GM23248 (cell line): ENCODE results near the gene MCRIP2. TPM values are rescaled to one million over a fixed set of nuclear protein-coding genes. Genes with fewer than 3 reads are reported as not detected.

Experiments
- DNase-seq: peaks from one replicate; pipeline ENCODE4 v3.0.0-alpha.2; 2015
- H2AFZ ChIP-seq: fragments of 200-600 bp; sonication (generic); 2 replicates; pipeline ENCODE4 v1.6.1; 2016; ENCODE audit warnings: antibody characterized with exemption
- H3F3A ChIP-seq: fragments of 200-600 bp; sonication (generic); 2 replicates; pipeline ENCODE4 v1.6.1; 2016; ENCODE audit warnings: mild to moderate bottlenecking, antibody characterized with exemption, mixed run types; ENCODE audit not compliant: insufficient read depth
- H3K27ac ChIP-seq: fragments of 200-600 bp; sonication (generic); 2 replicates; pipeline ENCODE4 v1.5.1; 2016; ENCODE audit warnings: mild to moderate bottlenecking
- H3K27me3 ChIP-seq: fragments of 200-600 bp; sonication (generic); replicated peaks from 2 replicates; pipeline ENCODE4 v1.6.1; 2016; ENCODE audit warnings: mild to moderate bottlenecking; ENCODE audit not compliant: insufficient read depth
- H3K36me3 ChIP-seq: fragments of 200-600 bp; sonication (generic); 2 replicates; pipeline ENCODE4 v1.6.1; 2016; ENCODE audit warnings: low read depth, mild to moderate bottlenecking
- H3K4me1 ChIP-seq: fragments of 200-600 bp; sonication (generic); 2 replicates; pipeline ENCODE4 v1.6.1; 2016; ENCODE audit warnings: mild to moderate bottlenecking; ENCODE audit not compliant: insufficient read depth
- H3K4me2 ChIP-seq: fragments of 200-600 bp; sonication (generic); one replicate; pipeline ENCODE4 v1.6.1; 2016; ENCODE audit warnings: mild to moderate bottlenecking; ENCODE audit not compliant: unreplicated experiment
- H3K4me3 ChIP-seq: fragments of 200-600 bp; sonication (generic); 2 replicates; pipeline ENCODE4 v1.5.1; 2016; ENCODE audit warnings: mild to moderate bottlenecking
- H3K79me2 ChIP-seq: fragments of 200-600 bp; sonication (generic); 2 replicates; pipeline ENCODE4 v1.6.1; 2016; ENCODE audit warnings: mild to moderate bottlenecking; ENCODE audit not compliant: insufficient read depth
- H3K9ac ChIP-seq: fragments of 200-600 bp; sonication (generic); 2 replicates; pipeline ENCODE4 v1.6.1; 2016; ENCODE audit warnings: mild to moderate bottlenecking
- H3K9me2 ChIP-seq: fragments of 200-600 bp; sonication (generic); 2 replicates; pipeline ENCODE4 v1.6.1; 2016; ENCODE audit warnings: mixed run types, mild to moderate bottlenecking, moderate library complexity; ENCODE audit not compliant: insufficient read depth
- H3K9me3 ChIP-seq: fragments of 200-600 bp; sonication (generic); one replicate; pipeline ENCODE4 v1.6.1; 2017; ENCODE audit warnings: low read depth
- H4K20me1 ChIP-seq: fragments of 200-600 bp; sonication (generic); 2 replicates; pipeline ENCODE4 v1.6.0; 2016; ENCODE audit not compliant: insufficient read depth
- EZH2 ChIP-seq: fragments of 200-600 bp; sonication (generic); IDR thresholded peaks from 2 replicates; pipeline ENCODE4 v1.6.1; 2018; ENCODE audit warnings: antibody characterized with exemption, mild to moderate bottlenecking; ENCODE audit not compliant: insufficient read depth, poor library complexity, severe bottlenecking
- EZH2phosphoT487 ChIP-seq: fragments of 200-600 bp; sonication (generic); IDR thresholded peaks from 2 replicates; pipeline ENCODE4 v1.6.1; 2018; ENCODE audit warnings: antibody characterized with exemption, moderate library complexity, mild to moderate bottlenecking, low read depth; ENCODE audit not compliant: insufficient read depth
- WGBS, 2 experiments: methylation state at CpG; one replicate each; pipeline ENCODE4 v1.1.6; 2015 to 2017; ENCODE audit warnings: low lambda C conversion rate in 2 of 2, low coverage in 1 of 2; ENCODE audit errors: missing lambda C conversion rate in 2 of 2; 5-methylcytosine and 5-hydroxymethylcytosine counted together
- in situ Hi-C: fragments of 300-500 bp; cut with MboI; formaldehyde crosslinking; loops from 2 replicates; pipeline ENCODE4 v1.15.0; 2020
- polyA plus RNA-seq: library from polyadenylated mRNA; unstranded; fragments of >200 nt; fragmentation: Nextera tagmentation; extraction: Ambion mirVana; gene quantifications from 2 replicates; pipeline ENCODE4 v1.2.1, GENCODE V29; 2016
- total RNA-seq: library from RNA; depleted of rRNA; stranded (reverse); fragments of >200 nt; shearing (Covaris generic); gene quantifications from 2 replicates; pipeline ENCODE4 v1.2.3, GENCODE V29; 2014

MCRIP2 gene
- total and polyA plus RNA-seq, 2 experiments from 2014 or later, result 22.6 to 30.4 TPM

DNA sequence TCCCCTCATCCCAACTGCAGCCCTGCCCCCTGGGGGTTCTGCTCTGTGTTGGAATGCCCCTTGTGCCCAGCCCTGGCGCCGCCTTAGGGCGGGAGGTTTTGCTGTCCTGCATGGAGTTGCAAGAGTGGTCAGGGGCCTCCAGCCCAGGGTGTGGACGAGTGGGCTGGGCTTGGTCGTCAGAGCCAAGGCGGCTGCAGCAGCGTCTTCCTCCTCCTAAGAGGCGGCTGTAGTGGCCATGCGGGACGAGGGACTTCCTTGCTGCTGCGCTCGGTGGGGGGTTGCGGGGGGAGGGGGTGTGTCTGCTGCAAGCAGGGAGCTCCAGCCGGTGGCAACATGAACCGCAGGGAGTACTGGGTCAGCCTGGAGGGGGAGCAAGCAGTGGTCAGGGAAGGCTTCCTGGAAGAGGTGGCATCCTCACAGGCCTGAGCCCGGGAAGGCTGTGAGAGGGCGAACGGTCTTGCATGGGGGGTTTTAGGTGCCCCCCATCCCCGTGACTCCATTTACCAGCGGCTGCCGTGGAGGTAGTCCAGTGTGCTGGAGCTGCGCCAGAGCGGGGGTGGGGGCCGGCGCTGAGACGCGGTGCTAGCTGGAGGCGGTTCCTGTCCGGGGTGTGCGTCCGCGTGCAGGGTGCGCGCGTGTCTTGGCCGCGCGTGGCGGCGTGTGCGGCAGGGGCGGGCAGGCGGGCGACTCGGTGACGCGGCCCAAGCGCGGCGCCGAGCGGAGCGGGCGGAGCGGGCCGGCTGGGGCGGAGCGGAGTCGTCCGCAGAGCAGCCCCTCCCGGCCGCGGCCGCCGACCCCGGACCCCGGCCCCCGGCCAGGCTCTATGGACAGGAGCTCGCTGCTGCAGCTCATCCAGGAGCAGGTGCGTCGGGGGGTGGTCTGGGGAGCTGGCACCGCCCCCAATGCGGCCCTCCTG lies 33.6 kb downstream of the MCRIP2 start, which contains the start of gene RHBDL1:
TSS of gene RHBDL1 (plus strand) at position 704 of the 916 bp plus-strand sequence. CDS start at position 824, 120 bp downstream.
- no peaks in the 10 kb centered on the region for H3K27me3 ChIP-seq
- no peaks in the 10 kb centered on the region for H4K20me1 ChIP-seq
- no peaks in the 10 kb centered on the region for H3K9me2 ChIP-seq
- in situ Hi-C loops, result no loop called here
- 12 to 15% methylated on average over 39 to 50 of the region's 73 CpGs for WGBS, 2 experiments
- TF ChIP-seq EZH2phosphoT487, result no peak
- TF ChIP-seq EZH2, result no peak
- peaks cover 2% of the 10 kb centered on the region for H3K79me2 ChIP-seq
- peak within 1 kb of the TSS; percentile 57; the same call in 1 of the 2 replicates for H3K9ac ChIP-seq
- peak within 1 kb of the TSS; percentile 79 for H3K4me2 ChIP-seq
- H2AFZ ChIP-seq, result no peak within 1 kb of the TSS
- H3K4me1 ChIP-seq, result no peaks in the 10 kb centered on the region
- no peaks in the 10 kb centered on the region for H3K36me3 ChIP-seq
- H3K4me3 ChIP-seq, result peak within 1 kb of the TSS; percentile 68
- no peak within 1 kb of the TSS for H3K27ac ChIP-seq
- H3F3A ChIP-seq, result no peaks in the 10 kb centered on the region
- DNase-seq, result peak; percentile 64
- no peaks in the 10 kb centered on the region for H3K9me3 ChIP-seq

GRCh38 chr16:675884-676564 lies 34.4 kb downstream of the MCRIP2 start:
- WGBS, 2 experiments, result 41 to 43% methylated on average over 20 to 23 of the region's 25 CpGs
- H3K4me3 ChIP-seq, result peak overlapping the region; percentile 68
- in situ Hi-C loops, result no loop called here

DNA sequence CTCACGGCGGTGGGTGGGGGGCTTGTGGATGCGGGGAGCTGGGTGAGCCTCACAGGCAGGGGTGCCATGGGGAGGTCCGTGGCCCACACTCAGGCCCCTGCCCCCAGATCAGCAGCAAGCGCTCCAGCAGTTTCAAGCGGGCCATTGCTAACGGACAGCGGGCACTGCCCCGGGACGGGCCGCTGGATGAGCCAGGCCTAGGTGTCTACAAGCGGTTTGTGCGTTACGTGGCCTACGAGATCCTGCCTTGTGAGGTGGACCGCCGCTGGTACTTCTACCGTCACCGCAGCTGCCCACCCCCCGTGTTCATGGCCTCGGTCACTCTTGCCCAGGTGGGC lies 34.9 kb downstream of the MCRIP2 start:
- WGBS, 2 experiments, result 90 to 91% methylated on average over 20 to 21 of the region's 21 CpGs
- H3K4me3 ChIP-seq, result no peak overlapping the region
- H2AFZ ChIP-seq, result no peak overlapping the region
- H3K79me2 ChIP-seq, result peaks cover 9% of the 10 kb centered on the region
- H3K36me3 ChIP-seq, result no peaks in the 10 kb centered on the region
- H3K9ac ChIP-seq, result no peak overlapping the region
- H3K4me2 ChIP-seq, result no peak overlapping the region
- TF ChIP-seq EZH2 (no peak), EZH2phosphoT487 (no peak)
- H3K4me1 ChIP-seq, result peaks cover 3% of the 10 kb centered on the region
- in situ Hi-C loops, result no loop called here
- H3K9me3 ChIP-seq, result no peaks in the 10 kb centered on the region
- H3F3A ChIP-seq, result 0 out of 2 replicates have a peak, but pooled peaks cover 3% of the 10 kb centered on the region
- no peaks in the 10 kb centered on the region for H3K27me3 ChIP-seq
- H4K20me1 ChIP-seq, result no peaks in the 10 kb centered on the region
- no peak for DNase-seq
- no peak overlapping the region for H3K27ac ChIP-seq
- no peaks in the 10 kb centered on the region for H3K9me2 ChIP-seq

More at GRCh38 chr16:675884-676564, 34.4 kb downstream of the MCRIP2 start:
- Histone ChIP-seq H3K79me2 (peaks cover 4% of the 10 kb centered on the region), H3K27me3 (no peaks in the 10 kb centered on the region), H2AFZ (no peak overlapping the region), H3K36me3 (no peaks in the 10 kb centered on the region), H3K4me1 (no peaks in the 10 kb centered on the region), H3K9ac (0 out of 2 replicates have a peak overlapping the region, but pooled peaks have one; percentile 57), H3K9me3 (no peaks in the 10 kb centered on the region), H3K9me2 (no peaks in the 10 kb centered on the region), H4K20me1 (no peaks in the 10 kb centered on the region), H3K4me2 (peak overlapping the region; percentile 79), H3K27ac (no peak overlapping the region), H3F3A (no peaks in the 10 kb centered on the region)
- DNase-seq, result no peak
- TF ChIP-seq EZH2phosphoT487 (no peak), EZH2 (no peak)

DNA sequence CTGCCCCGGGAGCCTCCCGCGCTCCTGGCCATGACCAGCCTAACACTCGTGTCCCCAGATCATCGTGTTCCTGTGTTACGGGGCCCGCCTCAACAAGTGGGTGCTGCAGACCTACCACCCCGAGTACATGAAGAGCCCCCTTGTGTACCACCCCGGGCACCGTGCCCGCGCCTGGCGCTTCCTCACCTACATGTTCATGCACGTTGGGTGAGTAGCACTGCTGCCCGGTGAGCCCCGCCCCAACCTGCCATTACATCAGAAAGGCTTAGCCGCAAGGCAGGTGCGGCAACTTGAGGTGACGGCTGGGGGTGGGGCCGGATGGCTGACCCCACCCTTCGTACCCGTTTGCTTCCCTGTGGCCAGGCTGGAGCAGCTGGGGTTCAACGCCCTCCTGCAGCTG lies 35.3 kb downstream of the MCRIP2 start:
- no peaks in the 10 kb centered on the region for H3K27me3 ChIP-seq
- H3K4me1 ChIP-seq, result peaks cover 7% of the 10 kb centered on the region
- H3K9me3 ChIP-seq, result no peaks in the 10 kb centered on the region
- H3K4me2 ChIP-seq, result no peak overlapping the region
- no peak overlapping the region for H3K9ac ChIP-seq
- no peak for TF ChIP-seq EZH2phosphoT487
- TF ChIP-seq EZH2, result no peak
- no peaks in the 10 kb centered on the region for H4K20me1 ChIP-seq
- no peaks in the 10 kb centered on the region for H3K9me2 ChIP-seq
- peaks cover 7% of the 10 kb centered on the region; the same call in 1 of the 2 replicates for H3F3A ChIP-seq
- no peak overlapping the region for H3K27ac ChIP-seq
- no peak overlapping the region for H3K4me3 ChIP-seq
- H2AFZ ChIP-seq, result no peak overlapping the region
- peaks cover 13% of the 10 kb centered on the region for H3K79me2 ChIP-seq
- in situ Hi-C loops, result no loop called here
- H3K36me3 ChIP-seq, result peaks cover 3% of the 10 kb centered on the region; the same call in 1 of the 2 replicates
- 74 to 83% methylated on average over 23 of the region's 23 CpGs for WGBS, 2 experiments
- no peak for DNase-seq
